Erythroblast (primary cell): ENCODE results near the gene AMMECR1L.
A peak's percentile ranks its signal among the peaks of the same experiment; 100 is the strongest.
"Not testable (repeated sequence)": the region's sequence is repeated elsewhere in the genome, so short reads cannot be mapped to it uniquely, and the experiment has no call there.

ENCODE experiments used
- DNase-seq, 2 experiments: peaks; one replicate each; lab custom pipeline; 2025; lab: John Stamatoyannopoulos, UW
- GATA1 ChIP-seq: IDR thresholded peaks from 2 replicates; pipeline ENCODE4 v1.6.1; 2011; ENCODE audit warnings: low read depth, mild to moderate bottlenecking, control low read depth, low read length, moderate library complexity
- POLR2A ChIP-seq: IDR thresholded peaks from 2 replicates; pipeline ENCODE4 v1.6.1; 2011; ENCODE audit warnings: mild to moderate bottlenecking, low read length

AMMECR1L gene

GRCh38 chr2:127885780-127886592, at the start of gene AMMECR1L:
TSS of gene AMMECR1L (minus strand) at chr2:127885956. CDS start at chr2:127874234, 11,722 bp downstream.
- TF ChIP-seq POLR2A: peak; percentile 48

GRCh38 chr2:127935337-127935736, 49.6 kb upstream of the AMMECR1L start:
- no peak for TF ChIP-seq POLR2A
- TF ChIP-seq GATA1: no peak

More at GRCh38 chr2:127885780-127886592, at the start of gene AMMECR1L:
- peak; percentile 82 to 90 for DNase-seq

GRCh38 chr2:127932199-127932876, 46.6 kb upstream of the AMMECR1L start:
- peak in 1 of 2 experiments; percentile 22 for DNase-seq
- TF ChIP-seq GATA1 (no peak), POLR2A (no peak)

More at GRCh38 chr2:127935337-127935736, 49.6 kb upstream of the AMMECR1L start:
- no peak for DNase-seq

- TF ChIP-seq POLR2A: no peak
- no peak for TF ChIP-seq GATA1
- no peak for DNase-seq
These were observed 43.7 kb upstream of the AMMECR1L start for GRCh38 chr2:127929449-127929848.

GRCh38 chr2:127927384-127927783, 41.6 kb upstream of the AMMECR1L start:
- no peak for DNase-seq

GRCh38 chr2:127917916-127918315, 32.2 kb upstream of the AMMECR1L start:
- no peak for DNase-seq

More at GRCh38 chr2:127927384-127927783, 41.6 kb upstream of the AMMECR1L start:
- TF ChIP-seq POLR2A (no peak), GATA1 (no peak)

GRCh38 chr2:127913808-127914457, 28.2 kb upstream of the AMMECR1L start:
- no peak for DNase-seq
- TF ChIP-seq POLR2A (no peak), GATA1 (no peak)

More at GRCh38 chr2:127917916-127918315, 32.2 kb upstream of the AMMECR1L start:
- TF ChIP-seq GATA1 (no peak), POLR2A (no peak)

GRCh38 chr2:127911737-127912136, 26.0 kb upstream of the AMMECR1L start:
- TF ChIP-seq POLR2A: no peak
- no peak for DNase-seq

- no peak for DNase-seq
- TF ChIP-seq POLR2A: no peak
- no peak for TF ChIP-seq GATA1
These were observed 24.7 kb upstream of the AMMECR1L start for GRCh38 chr2:127910415-127910814.

GRCh38 chr2:127909019-127909418, 23.3 kb upstream of the AMMECR1L start:
- DNase-seq: no peak
- no peak for TF ChIP-seq GATA1
- TF ChIP-seq POLR2A: no peak

- DNase-seq: not testable (repeated sequence)
These were observed 22.1 kb upstream of the AMMECR1L start for GRCh38 chr2:127907733-127908400.

- TF ChIP-seq POLR2A (no peak), GATA1 (no peak)
- DNase-seq: no peak
These were observed 20.6 kb upstream of the AMMECR1L start for GRCh38 chr2:127906206-127906926.
